C4-2B (cell line): ENCODE measurements around the gene CDHR5.
"Not testable (repeated sequence)": the region's sequence is repeated elsewhere in the genome, so short reads cannot be mapped to it uniquely, and the experiment has no call there.

Experiments used
- H3K27ac ChIP-seq: fragments of 450-650 bp; 2 replicates; pipeline ENCODE4 v1.5.1; 2017
- CTCF ChIP-seq: fragments of 450-650 bp; conservative IDR thresholded peaks from 2 replicates; pipeline ENCODE4 v1.5.1; 2017; ENCODE audit warnings: mild to moderate bottlenecking
- ZFX ChIP-seq: fragments of 450-650 bp; IDR thresholded peaks from 2 replicates; pipeline ENCODE4 v1.6.1; 2017

The CDHR5 gene

GRCh38 chr11:653837-654236 lies 29.1 kb upstream of the CDHR5 start:
- H3K27ac ChIP-seq = no peak overlapping the region
- TF ChIP-seq CTCF (no peak), ZFX (no peak)

- not testable (repeated sequence) for H3K27ac ChIP-seq
Measured at GRCh38 chr11:653136-653535, 28.4 kb upstream of the CDHR5 start.

GRCh38 chr11:650482-650881 lies 25.7 kb upstream of the CDHR5 start:
- H3K27ac ChIP-seq = no peak overlapping the region
- TF ChIP-seq CTCF = no peak
- TF ChIP-seq ZFX = no peak

GRCh38 chr11:647672-648158 lies 23.0 kb upstream of the CDHR5 start:
- H3K27ac ChIP-seq = not testable (repeated sequence)

- no peak overlapping the region for H3K27ac ChIP-seq
- no peak for TF ChIP-seq CTCF
- TF ChIP-seq ZFX = no peak
Measured at GRCh38 chr11:646214-646613, 21.5 kb upstream of the CDHR5 start.

- TF ChIP-seq ZFX (no peak), CTCF (no peak)
- H3K27ac ChIP-seq = no peak overlapping the region
Measured at GRCh38 chr11:645536-645935, 20.8 kb upstream of the CDHR5 start.

GRCh38 chr11:643849-644738 lies 19.3 kb upstream of the CDHR5 start:
- TF ChIP-seq CTCF (no peak), ZFX (no peak)
- H3K27ac ChIP-seq = no peak overlapping the region

GRCh38 chr11:643366-643765 lies 18.6 kb upstream of the CDHR5 start:
- H3K27ac ChIP-seq = no peak overlapping the region
- TF ChIP-seq CTCF (no peak), ZFX (no peak)
